Gastrocnemius medialis (tissue), 4 donors: ENCODE data around the gene TOMM70.

Experiments used
- POLR2A ChIP-seq, 2 donors: fragments of 450-650 bp; IDR thresholded peaks; one replicate each; pipeline ENCODE4 v1.6.1; 2017; ENCODE audit warnings: antibody characterized with exemption in 2 of 2, mild to moderate bottlenecking in 2 of 2, moderate library complexity in 2 of 2
- TF ChIP-seq, protein P1 (sequence below), 5 experiments: fragments of 450-650 bp in 3 of 5; fragments of 200-600 bp in 2 of 5; sonication (generic) in 2 of 5; IDR thresholded peaks in 4 of 5; conservative IDR thresholded peaks in 1 of 5; 1 replicate in 4 of 5; 2 replicates in 1 of 5; pipeline ENCODE4 v1.5.1; 2016 to 2019; ENCODE audit warnings: antibody characterized with exemption in 5 of 5, mild to moderate bottlenecking in 3 of 5, moderate library complexity in 3 of 5

DNA sequence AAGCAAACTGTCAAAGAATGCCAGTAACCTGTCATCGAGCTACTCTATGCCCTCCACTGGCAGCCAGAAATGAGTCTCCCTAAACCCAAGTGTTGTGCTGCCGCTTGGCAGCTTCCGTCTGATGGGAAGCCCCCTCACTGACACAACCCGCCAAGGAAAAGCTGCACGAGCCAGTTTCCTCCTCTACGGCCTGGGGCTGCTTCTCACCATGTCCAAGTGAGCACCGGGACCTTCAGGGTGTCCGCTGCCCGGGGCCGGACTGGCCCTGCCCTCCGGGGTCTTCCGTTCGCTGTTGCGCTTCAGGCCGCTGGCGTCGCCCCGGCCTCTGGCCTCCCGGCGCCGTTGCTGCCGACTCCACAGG lies 490 bp downstream of the TOMM70 start:
- TF ChIP-seq, protein P1, sequence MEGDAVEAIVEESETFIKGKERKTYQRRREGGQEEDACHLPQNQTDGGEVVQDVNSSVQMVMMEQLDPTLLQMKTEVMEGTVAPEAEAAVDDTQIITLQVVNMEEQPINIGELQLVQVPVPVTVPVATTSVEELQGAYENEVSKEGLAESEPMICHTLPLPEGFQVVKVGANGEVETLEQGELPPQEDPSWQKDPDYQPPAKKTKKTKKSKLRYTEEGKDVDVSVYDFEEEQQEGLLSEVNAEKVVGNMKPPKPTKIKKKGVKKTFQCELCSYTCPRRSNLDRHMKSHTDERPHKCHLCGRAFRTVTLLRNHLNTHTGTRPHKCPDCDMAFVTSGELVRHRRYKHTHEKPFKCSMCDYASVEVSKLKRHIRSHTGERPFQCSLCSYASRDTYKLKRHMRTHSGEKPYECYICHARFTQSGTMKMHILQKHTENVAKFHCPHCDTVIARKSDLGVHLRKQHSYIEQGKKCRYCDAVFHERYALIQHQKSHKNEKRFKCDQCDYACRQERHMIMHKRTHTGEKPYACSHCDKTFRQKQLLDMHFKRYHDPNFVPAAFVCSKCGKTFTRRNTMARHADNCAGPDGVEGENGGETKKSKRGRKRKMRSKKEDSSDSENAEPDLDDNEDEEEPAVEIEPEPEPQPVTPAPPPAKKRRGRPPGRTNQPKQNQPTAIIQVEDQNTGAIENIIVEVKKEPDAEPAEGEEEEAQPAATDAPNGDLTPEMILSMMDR (IDR thresholded peaks at IDR 0.05 in 4 of 5, conservative IDR thresholded peaks at IDR 0.05 in 1 of 5), result no peak
- no peak for TF ChIP-seq POLR2A (IDR thresholded peaks at IDR 0.05)
